ENCODE results near the gene SOX10. TPM values are rescaled to one million over a fixed set of nuclear protein-coding genes. Genes with fewer than 3 reads are reported as not detected.

SOX10 gene
- total RNA-seq, 4 donors from 2014 or later = 7.8 to 45.2 (median 29.7) TPM

- H3K4me3 ChIP-seq (ENCODE audit: low read depth, poor library complexity, severe bottlenecking) = no peak overlapping the region
- no peak for DNase-seq (ENCODE audit: low spot score in 2 of 2)
- WGBS, 2 donors = 66 to 69% methylated on average over 18 to 21 of the region's 21 CpGs
- no peak for TF ChIP-seq CTCF (IDR thresholded peaks at IDR 0.05)
- intact Hi-C loops (cut with DNase I; ENCODE audit: low total_unique reads) = loop anchor here (10.0 kb wide), 2 partner anchors 58 to 118 kb away; no protein-coding TSS in a partner anchor
These were observed 51.4 kb downstream of the SOX10 start for GRCh38 chr22:37932821-37933578.

- intact Hi-C loops (cut with DNase I; ENCODE audit: low total_unique reads) = loop anchor here (10.0 kb wide), 2 partner anchors 58 to 118 kb away; no protein-coding TSS in a partner anchor
- H3K4me3 ChIP-seq (ENCODE audit: low read depth, poor library complexity, severe bottlenecking) = no peak overlapping the region
- TF ChIP-seq CTCF (IDR thresholded peaks at IDR 0.05) = no peak
- TF ChIP-seq POLR2A (IDR thresholded peaks at IDR 0.05) = no peak
- DNase-seq (ENCODE audit: low spot score in 2 of 2) = no peak
- 74 to 78% methylated on average over 8 to 10 of the region's 10 CpGs for WGBS, 2 donors
These were observed 52.0 kb downstream of the SOX10 start for GRCh38 chr22:37932401-37932800.

- TF ChIP-seq POLR2A (IDR thresholded peaks at IDR 0.05) (no peak), CTCF (IDR thresholded peaks at IDR 0.05) (no peak)
- DNase-seq (ENCODE audit: low spot score in 2 of 2) = no peak
- 81 to 85% methylated on average over 6 of the region's 6 CpGs for WGBS, 2 donors
- no peak overlapping the region for H3K4me3 ChIP-seq (ENCODE audit: low read depth, poor library complexity, severe bottlenecking)
- intact Hi-C loops (cut with DNase I; ENCODE audit: low total_unique reads) = loop anchor here (10.0 kb wide), 2 partner anchors 57 to 117 kb away; no protein-coding TSS in a partner anchor
These were observed 52.4 kb downstream of the SOX10 start for GRCh38 chr22:37931893-37932389.

GRCh38 chr22:37930952-37931440, 53.4 kb downstream of the SOX10 start:
- H3K4me3 ChIP-seq (ENCODE audit: low read depth, poor library complexity, severe bottlenecking) = no peak overlapping the region
- no peak for DNase-seq (ENCODE audit: low spot score in 2 of 2)
- no peak for TF ChIP-seq POLR2A (IDR thresholded peaks at IDR 0.05)
- TF ChIP-seq CTCF (IDR thresholded peaks at IDR 0.05) = no peak
- 84 to 89% methylated on average over 2 of the region's 2 CpGs for whole genome bisulfite sequencing, 2 donors
- intact Hi-C loops (cut with DNase I; ENCODE audit: low total_unique reads) = loop anchor here (10.0 kb wide), 2 partner anchors 56 to 116 kb away; no protein-coding TSS in a partner anchor

- intact Hi-C loops (cut with DNase I; ENCODE audit: low total_unique reads) = loop anchor here (10.0 kb wide), 2 partner anchors 56 to 116 kb away; no protein-coding TSS in a partner anchor
- WGBS, 2 donors = 61 to 74% methylated on average over 4 to 10 of the region's 11 CpGs
- TF ChIP-seq POLR2A (IDR thresholded peaks at IDR 0.05) (no peak), CTCF (IDR thresholded peaks at IDR 0.05) (no peak)
- no peak overlapping the region for H3K4me3 ChIP-seq (ENCODE audit: low read depth, poor library complexity, severe bottlenecking)
- no peak for DNase-seq (ENCODE audit: low spot score in 2 of 2)
These were observed 53.9 kb downstream of the SOX10 start for GRCh38 chr22:37930270-37930951.
